HG03139 (cell line): ENCODE results near the gene THBS1.

Source experiments
- ATAC-seq: cut with Tn5 transposase; IDR thresholded peaks from one replicate; pipeline ENCODE4 v1.9.1; 2021; ENCODE audit not compliant: unreplicated experiment

THBS1 gene

GRCh38 chr15:39573287-39573686, 7.6 kb upstream of the THBS1 start:
- ATAC-seq, result no peak

GRCh38 chr15:39573844-39574243, 7.0 kb upstream of the THBS1 start:
- no peak for ATAC-seq

- ATAC-seq, result no peak
Observed at GRCh38 chr15:39574427-39574826, 6.5 kb upstream of the THBS1 start.

GRCh38 chr15:39575180-39575579, 5.7 kb upstream of the THBS1 start:
- ATAC-seq, result no peak

GRCh38 chr15:39578851-39579486, 1.9 kb upstream of the THBS1 start:
- ATAC-seq, result no peak

- no peak for ATAC-seq
Observed at GRCh38 chr15:39579487-39580116, 1.3 kb upstream of the THBS1 start.

- ATAC-seq, result peak; percentile 73
Observed at GRCh38 chr15:39580117-39580484, 778 bp upstream of the THBS1 start.

- no peak for ATAC-seq
Observed at GRCh38 chr15:39581242-39581792, 438 bp downstream of the THBS1 start.

- ATAC-seq, result no peak
Observed at GRCh38 chr15:39581793-39582285, 960 bp downstream of the THBS1 start.

GRCh38 chr15:39582286-39582976, 1.6 kb downstream of the THBS1 start:
- ATAC-seq, result no peak

- no peak for ATAC-seq
Observed at GRCh38 chr15:39582977-39583595, 2.2 kb downstream of the THBS1 start.

- no peak for ATAC-seq
Observed at GRCh38 chr15:39583596-39584265, 2.9 kb downstream of the THBS1 start.

- ATAC-seq, result no peak
Observed at GRCh38 chr15:39584266-39584659, 3.4 kb downstream of the THBS1 start.

GRCh38 chr15:39584662-39585388, 3.9 kb downstream of the THBS1 start:
- ATAC-seq, result no peak

GRCh38 chr15:39585389-39585841, 4.5 kb downstream of the THBS1 start:
- ATAC-seq, result no peak

- no peak for ATAC-seq
Observed at GRCh38 chr15:39585871-39586301, 5.0 kb downstream of the THBS1 start.

GRCh38 chr15:39586387-39587095, 5.7 kb downstream of the THBS1 start:
- ATAC-seq, result no peak

GRCh38 chr15:39587096-39587721, 6.3 kb downstream of the THBS1 start:
- no peak for ATAC-seq
